Measurements from ENCODE around the gene CTNNA2. TPM values are rescaled to one million over a fixed set of nuclear protein-coding genes. Genes with fewer than 3 reads are reported as not detected.

The CTNNA2 gene
- polyA plus RNA-seq (2011; rRNA removed) (0.50 and 0.58 TPM in 2 replicates), polyA plus RNA-seq (2017; fragmentation: RNase III; extraction: RNeasy Plus Mini Kit Qiagen cat#74134 plus additional on column Dnase treatment) (0.53 to 0.94 TPM (median 0.72 TPM) in 3 replicates), polyA minus RNA-seq (2011; rRNA and poly(A)+ RNA removed) (0.37 and 0.39 TPM in 2 replicates)
- polyA plus RNA-seq (2012; cell fraction: cytosol; rRNA removed): 0.06 and 0.08 TPM in 2 replicates
- 0.02 and 0.06 TPM in 2 replicates for polyA plus RNA-seq (2012; cell fraction: nucleus; rRNA removed)

- ATAC-seq (peak; percentile 90), FAIRE-seq (no peak), DNase-seq (ENCODE audit: low read depth in 1 of 2, low spot score in 1 of 2) (peak; percentile 42 to 62)
- Histone ChIP-seq H3K27ac (peak within 1 kb of the TSS; percentile 72 to 85), H3K4me2 (peak within 1 kb of the TSS; percentile 65), H3K4me3 (peak within 1 kb of the TSS; percentile 48), H3K9me3 (no peaks in the 10 kb centered on the region), H3K4me1 (no peaks in the 10 kb centered on the region)
- TF ChIP-seq ZFP36 (IDR thresholded peaks at IDR 0.05; ENCODE audit: borderline replicate concordance, partially characterized antibody) (no peak), PHF8 (IDR thresholded peaks at IDR 0.05; ENCODE audit: borderline replicate concordance, low read depth) (peak; percentile 20; the same call in 1 of the 2 replicates), USF2 (IDR thresholded peaks at IDR 0.05) (no peak), JUNB (IDR thresholded peaks at IDR 0.05) (no peak), TFCP2L1 (CRISPR knock-in tag; IDR thresholded peaks at IDR 0.05) (no peak), HEYL (CRISPR knock-in tag; IDR thresholded peaks at IDR 0.05) (no peak)
- TF ChIP-seq, protein P1, sequence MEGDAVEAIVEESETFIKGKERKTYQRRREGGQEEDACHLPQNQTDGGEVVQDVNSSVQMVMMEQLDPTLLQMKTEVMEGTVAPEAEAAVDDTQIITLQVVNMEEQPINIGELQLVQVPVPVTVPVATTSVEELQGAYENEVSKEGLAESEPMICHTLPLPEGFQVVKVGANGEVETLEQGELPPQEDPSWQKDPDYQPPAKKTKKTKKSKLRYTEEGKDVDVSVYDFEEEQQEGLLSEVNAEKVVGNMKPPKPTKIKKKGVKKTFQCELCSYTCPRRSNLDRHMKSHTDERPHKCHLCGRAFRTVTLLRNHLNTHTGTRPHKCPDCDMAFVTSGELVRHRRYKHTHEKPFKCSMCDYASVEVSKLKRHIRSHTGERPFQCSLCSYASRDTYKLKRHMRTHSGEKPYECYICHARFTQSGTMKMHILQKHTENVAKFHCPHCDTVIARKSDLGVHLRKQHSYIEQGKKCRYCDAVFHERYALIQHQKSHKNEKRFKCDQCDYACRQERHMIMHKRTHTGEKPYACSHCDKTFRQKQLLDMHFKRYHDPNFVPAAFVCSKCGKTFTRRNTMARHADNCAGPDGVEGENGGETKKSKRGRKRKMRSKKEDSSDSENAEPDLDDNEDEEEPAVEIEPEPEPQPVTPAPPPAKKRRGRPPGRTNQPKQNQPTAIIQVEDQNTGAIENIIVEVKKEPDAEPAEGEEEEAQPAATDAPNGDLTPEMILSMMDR (IDR thresholded peaks at IDR 0.05): peak; percentile 32
- TF ChIP-seq, protein P2, sequence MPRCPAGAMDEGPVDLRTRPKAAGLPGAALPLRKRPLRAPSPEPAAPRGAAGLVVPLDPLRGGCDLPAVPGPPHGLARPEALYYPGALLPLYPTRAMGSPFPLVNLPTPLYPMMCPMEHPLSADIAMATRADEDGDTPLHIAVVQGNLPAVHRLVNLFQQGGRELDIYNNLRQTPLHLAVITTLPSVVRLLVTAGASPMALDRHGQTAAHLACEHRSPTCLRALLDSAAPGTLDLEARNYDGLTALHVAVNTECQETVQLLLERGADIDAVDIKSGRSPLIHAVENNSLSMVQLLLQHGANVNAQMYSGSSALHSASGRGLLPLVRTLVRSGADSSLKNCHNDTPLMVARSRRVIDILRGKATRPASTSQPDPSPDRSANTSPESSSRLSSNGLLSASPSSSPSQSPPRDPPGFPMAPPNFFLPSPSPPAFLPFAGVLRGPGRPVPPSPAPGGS (IDR thresholded peaks at IDR 0.05): no peak
- TF ChIP-seq, protein P3, sequence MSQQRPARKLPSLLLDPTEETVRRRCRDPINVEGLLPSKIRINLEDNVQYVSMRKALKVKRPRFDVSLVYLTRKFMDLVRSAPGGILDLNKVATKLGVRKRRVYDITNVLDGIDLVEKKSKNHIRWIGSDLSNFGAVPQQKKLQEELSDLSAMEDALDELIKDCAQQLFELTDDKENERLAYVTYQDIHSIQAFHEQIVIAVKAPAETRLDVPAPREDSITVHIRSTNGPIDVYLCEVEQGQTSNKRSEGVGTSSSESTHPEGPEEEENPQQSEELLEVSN (IDR thresholded peaks at IDR 0.05; ENCODE audit: borderline replicate concordance, low read depth): no peak
- TF ChIP-seq, protein P4, sequence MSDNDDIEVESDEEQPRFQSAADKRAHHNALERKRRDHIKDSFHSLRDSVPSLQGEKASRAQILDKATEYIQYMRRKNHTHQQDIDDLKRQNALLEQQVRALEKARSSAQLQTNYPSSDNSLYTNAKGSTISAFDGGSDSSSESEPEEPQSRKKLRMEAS (IDR thresholded peaks at IDR 0.05): peak; percentile 28; the same call in 1 of the 2 replicates
- POLR2A ChIA-PET: interaction anchor here (0.6 kb wide), 1 partner anchor 97 kb away, joined by 4 read pairs; no protein-coding TSS in a partner anchor
- 36% methylated on average over 18 of the region's 87 CpGs for WGBS (ENCODE audit: missing lambda C conversion rate)
- CTCF ChIA-PET: interaction anchor here (0.6 to 1.0 kb wide), 2 partner anchors 193 to 351 kb away, joined by 3 read pairs; no protein-coding TSS in a partner anchor
Measured at GRCh38 chr2:79512442-79513401, at the start of gene CTNNA2. Gene CTNNA2, plus strand, starts transcription at chr2:79513051.

GRCh38 chr2:79487399-79487798, 25.5 kb upstream of the CTNNA2 start:
- Histone ChIP-seq H3K27ac (no peak overlapping the region), H3K9me3 (peaks cover 5% of the 10 kb centered on the region; the same call in 1 of the 3 replicates), H3K4me1 (no peaks in the 10 kb centered on the region), H3K4me2 (no peak overlapping the region), H3K4me3 (no peak overlapping the region)
- DNase-seq (ENCODE audit: low read depth in 1 of 2, low spot score in 1 of 2) (no peak), FAIRE-seq (no peak), ATAC-seq (no peak)
- CTCF ChIA-PET: no interaction called here
- TF ChIP-seq CBX2 (IDR thresholded peaks at IDR 0.05; ENCODE audit: borderline replicate concordance, low read depth) (no peak), HOXB13 (CRISPR knock-in tag; IDR thresholded peaks at IDR 0.05; ENCODE audit: low read depth) (no peak)
- TF ChIP-seq, protein P5, sequence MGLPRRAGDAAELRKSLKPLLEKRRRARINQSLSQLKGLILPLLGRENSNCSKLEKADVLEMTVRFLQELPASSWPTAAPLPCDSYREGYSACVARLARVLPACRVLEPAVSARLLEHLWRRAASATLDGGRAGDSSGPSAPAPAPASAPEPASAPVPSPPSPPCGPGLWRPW (IDR thresholded peaks at IDR 0.05): no peak
- 13% methylated on average over 3 of the region's 3 CpGs for WGBS (ENCODE audit: missing lambda C conversion rate)
- POLR2A ChIA-PET: no interaction called here

Measured in A549 (cell line).